ENCODE results near the gene TMEM170A.
A peak's percentile ranks its signal among the peaks of the same experiment; 100 is the strongest.
"Not testable (repeated sequence)": the region's sequence is repeated elsewhere in the genome, so short reads cannot be mapped to it uniquely, and the experiment has no call there.

Gene TMEM170A, protein sequence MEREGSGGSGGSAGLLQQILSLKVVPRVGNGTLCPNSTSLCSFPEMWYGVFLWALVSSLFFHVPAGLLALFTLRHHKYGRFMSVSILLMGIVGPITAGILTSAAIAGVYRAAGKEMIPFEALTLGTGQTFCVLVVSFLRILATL

DNA sequence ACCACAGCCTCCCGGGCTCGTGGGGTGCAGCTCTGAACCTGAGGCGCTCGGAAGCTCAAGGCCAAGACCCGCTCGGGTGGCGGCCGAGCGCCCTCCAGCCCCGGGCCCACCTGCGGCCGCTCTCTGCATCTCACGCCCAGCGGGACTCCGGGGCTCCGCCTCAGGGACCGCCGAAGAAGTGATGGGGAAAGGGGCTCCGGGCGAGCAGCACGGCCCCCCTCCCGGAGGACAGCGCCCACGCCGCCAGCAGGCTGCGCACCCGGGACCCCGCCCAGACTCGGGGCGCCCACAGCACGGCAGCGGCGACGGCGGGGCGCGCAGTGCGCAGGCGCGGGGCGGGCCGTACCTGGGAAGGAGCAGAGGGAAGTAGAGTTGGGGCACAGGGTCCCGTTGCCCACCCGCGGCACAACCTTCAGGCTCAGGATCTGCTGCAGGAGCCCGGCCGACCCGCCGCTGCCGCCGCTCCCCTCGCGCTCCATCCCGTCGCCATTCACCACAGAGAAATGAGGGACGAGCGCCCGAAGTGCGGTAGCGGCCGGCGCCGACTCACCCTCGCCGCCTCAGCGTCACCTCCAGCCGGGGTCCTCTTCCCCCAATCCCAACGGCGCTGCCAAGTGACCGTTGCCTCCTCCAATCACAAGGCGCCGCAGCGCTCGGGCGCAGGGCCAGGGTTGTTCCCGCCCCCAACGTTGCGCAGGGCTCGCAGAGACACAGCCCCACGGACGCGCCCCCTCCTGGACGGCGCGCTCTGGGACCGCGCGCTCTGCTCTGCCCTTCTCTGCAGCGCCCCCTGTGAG, at the start of gene TMEM170A:
TSS of gene TMEM170A (minus strand) at position 568 of the 797 bp plus-strand sequence. CDS start at position 479, 89 bp downstream.
- DNase-seq: peak; percentile 99

DNA sequence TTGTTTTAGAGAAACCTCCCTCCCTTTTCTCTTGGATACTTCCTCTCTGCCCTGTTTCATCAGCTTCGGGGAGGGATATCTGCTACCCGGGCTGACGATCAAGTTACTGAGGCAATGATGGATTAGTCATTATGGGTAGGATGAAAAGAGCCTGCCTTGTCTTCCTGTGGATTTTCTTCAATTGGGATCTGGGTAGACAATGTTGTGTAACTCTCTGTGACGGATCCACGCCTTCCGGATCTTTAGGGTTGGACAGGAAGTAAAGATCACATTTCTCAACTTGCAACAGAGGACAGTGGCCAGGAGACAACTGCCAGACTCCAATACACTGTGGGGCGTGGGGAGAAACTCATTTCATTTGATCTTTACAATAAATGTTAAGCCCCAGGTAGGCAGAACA, 42.1 kb upstream of the TMEM170A start:
- peak in 1 of 2 donors; percentile 56 for DNase-seq

DNA sequence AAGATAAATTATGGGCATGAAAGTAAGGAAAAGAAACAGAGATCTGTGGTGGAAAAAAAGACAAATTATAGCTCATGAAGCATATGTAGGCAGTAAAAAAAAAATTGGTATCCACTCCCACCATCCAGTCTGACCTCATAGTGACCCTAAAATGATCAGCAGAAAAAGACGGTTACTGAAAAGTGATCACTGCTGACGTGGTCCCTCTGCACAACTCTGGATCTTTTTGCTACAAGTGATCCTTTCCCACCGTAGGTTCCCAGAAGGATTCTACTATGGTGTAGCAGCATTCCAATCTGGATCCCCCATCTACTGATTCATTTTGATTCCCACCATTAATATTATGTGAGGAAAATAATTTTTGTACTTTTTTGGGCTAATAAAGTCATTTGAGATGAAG, 41.6 kb upstream of the TMEM170A start:
- no peak for DNase-seq

DNA sequence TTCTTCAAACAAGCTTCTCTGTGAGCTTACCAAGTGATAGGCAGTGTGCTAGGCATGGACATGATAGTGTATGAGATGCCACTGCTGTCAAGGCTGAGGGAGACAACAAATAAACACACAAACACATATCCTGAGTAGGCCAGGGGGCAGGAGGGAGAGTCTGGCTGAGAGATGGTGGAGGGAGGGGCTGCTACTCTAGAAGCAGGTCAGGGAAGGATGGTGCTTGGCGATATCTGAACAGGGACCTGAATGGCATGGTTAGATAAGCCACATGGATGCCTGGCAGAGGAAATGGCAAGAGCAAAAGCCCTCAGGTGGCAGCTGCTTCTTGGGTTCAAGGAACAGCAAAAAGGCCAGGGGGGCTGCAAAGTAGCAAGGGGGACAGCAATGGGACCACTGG, 39.3 kb upstream of the TMEM170A start:
- DNase-seq: no peak

DNA sequence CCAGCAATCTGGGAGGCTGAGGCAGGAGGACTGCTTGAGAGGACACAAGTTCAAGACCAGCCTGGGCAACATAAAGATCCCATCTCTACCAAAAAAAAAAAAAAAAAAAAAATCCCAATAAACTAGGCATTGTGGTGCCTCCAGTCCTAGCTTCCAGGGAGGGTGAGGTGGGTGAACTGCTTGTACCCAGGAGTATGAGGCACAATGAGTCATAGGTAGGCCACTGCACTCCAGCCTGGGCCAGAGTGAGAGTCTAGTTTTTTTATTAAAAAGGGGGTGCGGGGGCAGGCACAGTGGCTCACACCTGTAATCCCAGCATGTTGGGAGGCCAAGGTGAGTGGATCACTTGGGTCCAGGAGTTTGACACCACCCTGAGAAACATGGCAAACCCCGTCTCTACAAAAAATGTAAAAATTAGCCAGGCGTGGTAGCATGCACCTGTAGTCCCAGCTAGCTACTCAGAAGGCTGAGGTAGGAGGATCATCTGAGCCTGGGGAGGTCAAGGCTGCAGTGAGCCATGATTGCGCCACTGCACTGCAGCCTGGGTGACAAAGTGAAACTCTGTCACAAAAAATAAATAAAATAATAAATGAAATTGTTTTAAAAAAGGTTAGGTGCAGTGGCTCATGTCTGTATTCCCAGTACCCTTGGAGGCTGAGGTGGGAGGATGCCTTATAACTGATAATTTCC, 38.6 kb upstream of the TMEM170A start:
- no peak for DNase-seq

DNA sequence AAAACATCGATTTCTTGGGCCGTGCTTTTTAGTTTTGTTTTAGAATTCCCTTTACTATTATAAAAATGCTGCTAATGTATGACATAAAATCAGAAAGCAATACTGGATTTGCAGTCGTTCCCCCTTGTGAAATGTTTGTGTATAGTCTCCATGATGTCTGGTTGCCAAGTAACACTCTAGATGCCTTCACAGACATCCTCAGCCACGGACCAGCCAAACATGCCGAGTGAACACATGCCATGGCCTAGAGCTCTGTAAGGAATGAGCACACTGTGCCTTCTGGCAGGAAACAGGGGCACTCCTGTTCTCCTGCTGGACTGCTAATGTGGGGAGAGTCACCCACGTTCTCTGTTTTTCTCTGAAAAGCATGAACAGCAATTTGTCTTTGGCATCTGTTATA, 37.3 kb upstream of the TMEM170A start:
- not testable (repeated sequence) for DNase-seq

DNA sequence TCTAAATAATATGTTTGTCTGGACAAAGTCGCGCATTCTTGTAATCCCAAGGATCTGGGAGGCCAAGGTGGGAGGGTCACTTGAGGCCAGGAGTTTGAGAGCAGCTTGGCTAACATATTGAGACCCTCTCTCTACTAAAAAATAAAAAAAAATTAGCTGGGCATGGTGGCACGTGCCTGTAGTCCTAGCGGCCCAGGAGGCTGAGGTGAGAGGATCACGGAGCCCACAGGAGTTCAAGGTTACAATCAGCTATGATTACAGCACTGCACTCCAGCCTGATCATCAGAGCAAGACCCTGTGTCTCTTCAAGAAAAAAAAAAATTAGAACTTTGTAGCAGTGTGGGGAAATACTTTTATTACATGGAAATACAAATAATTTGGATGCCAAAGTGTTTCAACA, 36.9 kb upstream of the TMEM170A start:
- no peak for DNase-seq

DNA sequence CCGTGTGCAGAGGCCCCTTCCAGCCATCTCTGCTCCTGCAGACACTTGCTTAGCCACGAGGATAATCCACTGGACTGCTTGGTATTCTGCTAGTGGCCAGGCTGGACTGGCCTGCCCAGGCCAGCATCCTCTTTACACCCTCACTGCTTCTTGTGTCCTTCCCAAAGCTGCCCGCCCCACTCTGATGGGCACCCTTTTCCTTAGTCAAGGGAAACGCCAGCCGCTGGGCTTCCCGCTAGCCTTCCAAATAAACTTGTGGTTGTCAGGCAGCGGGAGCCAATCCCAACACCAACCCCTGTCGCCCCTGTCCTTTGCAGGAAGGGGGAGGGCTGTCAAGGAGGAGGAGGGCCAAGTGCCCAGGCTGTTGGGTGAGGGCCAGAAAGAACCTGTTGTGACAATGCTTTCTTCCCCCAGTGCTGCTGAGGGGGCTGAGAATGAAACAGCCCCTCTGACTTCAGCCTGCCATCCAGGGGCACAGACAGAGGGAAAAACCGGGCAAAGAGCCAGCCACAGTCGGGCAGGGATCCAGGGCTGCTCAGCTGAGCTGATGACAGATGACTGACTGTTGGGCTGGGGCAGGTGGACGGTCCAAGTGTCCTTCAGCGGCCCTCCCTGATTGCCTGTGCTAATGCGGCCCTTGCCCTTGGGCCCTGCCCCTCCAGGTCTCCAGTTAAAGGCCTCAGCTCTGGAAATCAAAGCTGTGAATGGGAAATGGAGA, 34.3 kb upstream of the TMEM170A start:
- DNase-seq: not testable (repeated sequence)

DNA sequence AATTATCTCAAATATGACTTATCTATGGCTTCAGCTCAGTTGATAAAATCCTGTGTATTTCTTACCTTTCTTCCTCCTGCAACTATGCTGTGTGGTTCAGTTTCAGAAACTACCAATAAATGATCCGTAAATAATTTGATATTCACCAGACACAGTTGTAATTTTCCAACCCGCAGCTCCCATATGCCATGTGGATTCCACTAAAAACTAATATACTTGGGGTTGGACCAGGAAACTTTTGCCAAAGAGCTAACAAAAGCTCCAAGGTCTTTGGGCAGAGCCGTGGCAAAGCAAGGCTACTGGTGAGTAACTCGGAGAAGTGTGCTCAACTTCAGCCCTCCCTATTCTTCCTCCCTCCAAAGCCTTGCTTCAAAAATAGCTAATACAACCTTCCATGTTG, 33.1 kb upstream of the TMEM170A start:
- no peak for DNase-seq

DNA sequence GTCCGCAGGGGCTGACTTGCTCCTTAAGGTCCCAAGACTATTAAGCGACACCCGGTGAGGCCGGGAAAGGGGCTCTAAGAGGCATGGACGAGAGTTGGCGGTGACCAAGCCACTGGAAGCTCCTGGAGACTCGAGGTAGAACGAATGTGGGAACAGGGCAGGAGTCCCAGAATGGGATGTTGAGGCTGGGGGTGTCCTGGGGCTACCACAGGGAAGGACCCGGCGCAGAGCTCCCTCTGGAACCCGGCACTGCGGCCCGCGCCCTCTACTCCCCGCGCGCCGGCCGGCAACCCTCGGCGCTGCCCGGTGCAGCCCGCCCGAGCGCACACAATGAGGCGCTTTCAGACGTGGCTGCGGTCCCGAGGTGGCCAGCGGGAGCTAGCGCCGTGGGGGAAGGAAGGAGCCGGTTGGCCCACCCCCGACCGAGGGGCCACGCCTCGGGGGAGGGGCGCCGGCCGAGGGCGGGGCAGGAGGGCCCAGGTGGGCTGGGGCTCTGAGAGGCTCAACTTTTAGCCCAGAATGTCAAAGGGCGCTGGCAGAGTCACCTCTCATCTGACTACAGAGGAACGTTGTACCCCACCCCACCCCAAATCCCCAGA, 30.7 kb upstream of the TMEM170A start, which contains the start of gene CHST6:
TSS of gene CHST6 (minus strand) at position 366 of the 599 bp plus-strand sequence. CDS start 15,613 bp downstream, outside the sequence.
- peak; percentile 10 to 31 for DNase-seq

DNA sequence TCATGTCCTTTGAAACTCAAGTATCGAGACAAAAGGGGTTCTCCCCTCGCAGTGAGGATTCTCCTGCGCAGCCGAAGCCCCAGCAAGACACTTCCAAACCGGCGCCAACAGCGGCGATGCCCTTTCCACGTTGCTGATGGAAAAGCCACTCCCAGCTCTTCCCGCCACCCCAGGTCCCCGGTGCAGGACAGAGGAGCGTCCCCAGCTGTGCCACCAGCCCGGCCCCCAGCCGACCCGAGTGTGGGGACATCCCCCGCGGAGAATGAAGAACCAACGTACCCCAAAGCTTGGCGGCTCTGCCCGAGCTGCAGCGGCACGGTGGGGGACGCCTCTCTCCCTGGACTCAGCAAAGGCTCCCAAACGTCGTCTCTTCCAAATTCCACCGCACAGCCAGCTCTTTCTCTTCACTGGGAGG, 30.2 kb upstream of the TMEM170A start:
- no peak for DNase-seq

DNA sequence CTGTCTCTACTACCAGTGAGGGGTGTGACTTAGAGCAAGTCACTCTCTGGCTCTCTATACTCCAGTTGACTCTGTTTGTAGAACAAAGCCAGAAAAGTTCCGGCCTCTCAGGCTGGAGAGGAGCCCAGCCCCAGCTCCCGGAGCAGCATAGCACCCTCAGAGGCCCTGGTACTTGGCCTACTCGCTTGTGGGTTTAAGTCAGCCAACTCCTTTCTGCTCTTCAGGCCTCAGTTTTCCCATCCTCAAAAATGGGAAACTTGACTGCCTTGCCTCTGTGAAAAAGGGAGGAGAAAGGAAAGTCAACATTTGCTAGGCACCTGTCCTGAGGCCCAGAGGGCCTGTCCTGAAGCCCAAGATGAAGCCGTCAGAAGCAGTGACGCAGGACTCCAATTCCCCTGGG, 29.7 kb upstream of the TMEM170A start:
- DNase-seq: no peak

DNA sequence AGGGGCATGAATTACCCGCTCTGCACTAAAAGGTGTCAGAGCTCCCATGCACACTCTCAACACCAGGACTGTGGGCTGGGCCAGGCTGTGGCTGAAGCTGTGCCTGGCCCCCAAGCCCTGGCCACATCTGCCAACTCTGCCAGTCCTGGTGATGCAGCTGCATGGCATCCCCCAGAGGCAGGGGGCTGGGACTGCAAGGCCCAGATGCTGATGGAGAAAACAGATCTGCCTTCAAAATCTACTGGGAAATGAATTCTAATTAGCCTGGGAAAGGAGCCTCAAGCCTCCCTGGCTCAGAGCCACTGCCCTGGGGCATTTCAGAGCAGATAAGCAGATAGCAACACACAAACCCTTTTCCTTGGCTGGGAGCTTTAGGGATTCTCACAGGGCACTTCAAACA, 27.4 kb upstream of the TMEM170A start:
- no peak for DNase-seq

DNA sequence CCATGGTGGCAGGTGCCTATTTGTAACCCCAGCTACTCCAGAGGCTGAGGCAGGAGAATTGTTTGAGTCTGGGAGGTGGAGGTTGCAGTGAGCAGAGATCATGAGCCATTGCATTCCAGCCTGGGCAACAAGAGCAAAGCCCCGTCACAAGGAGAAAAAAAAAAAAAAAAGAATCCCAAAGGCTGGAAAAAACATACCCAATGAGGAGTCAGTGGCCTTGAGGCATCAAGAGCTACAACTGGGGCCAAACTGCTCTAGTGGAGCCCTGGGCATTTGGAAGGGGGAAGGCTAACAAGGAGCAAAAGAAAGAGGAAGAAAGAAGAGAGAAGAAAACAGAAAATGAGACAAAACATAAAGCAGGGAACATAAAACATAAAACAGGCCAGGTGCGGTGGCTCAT, 23.8 kb upstream of the TMEM170A start:
- DNase-seq: no peak

DNA sequence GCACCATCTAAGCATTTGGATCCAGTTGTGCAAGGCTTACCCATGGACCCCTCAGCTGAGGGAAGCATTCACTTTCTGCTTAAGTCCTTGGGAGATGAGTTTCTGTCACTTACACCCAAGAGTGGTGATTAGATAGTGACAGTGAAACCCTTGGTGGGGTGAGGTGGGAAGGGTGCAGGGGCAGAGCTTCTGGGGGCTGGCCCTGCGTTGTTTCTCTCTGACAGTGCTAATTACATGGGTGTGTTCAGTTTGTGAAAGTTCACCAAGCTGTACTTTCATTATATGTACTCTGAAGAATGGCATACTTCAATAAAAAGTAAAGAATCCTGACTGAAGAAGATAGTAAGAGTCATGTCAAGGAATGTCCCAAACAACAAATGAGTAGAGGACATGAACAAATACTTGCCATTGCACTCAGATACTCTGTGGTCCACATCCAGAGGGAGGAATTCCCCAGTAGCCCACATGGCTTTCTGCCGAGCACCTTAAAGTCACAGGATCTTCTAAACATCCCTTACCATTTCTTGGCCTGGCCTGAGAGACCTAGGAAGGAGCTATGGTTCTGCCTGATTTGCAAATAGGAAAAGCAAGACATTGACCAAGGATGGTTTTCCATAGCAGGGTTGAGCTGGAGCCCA, 22.3 kb upstream of the TMEM170A start:
- no peak for DNase-seq

DNA sequence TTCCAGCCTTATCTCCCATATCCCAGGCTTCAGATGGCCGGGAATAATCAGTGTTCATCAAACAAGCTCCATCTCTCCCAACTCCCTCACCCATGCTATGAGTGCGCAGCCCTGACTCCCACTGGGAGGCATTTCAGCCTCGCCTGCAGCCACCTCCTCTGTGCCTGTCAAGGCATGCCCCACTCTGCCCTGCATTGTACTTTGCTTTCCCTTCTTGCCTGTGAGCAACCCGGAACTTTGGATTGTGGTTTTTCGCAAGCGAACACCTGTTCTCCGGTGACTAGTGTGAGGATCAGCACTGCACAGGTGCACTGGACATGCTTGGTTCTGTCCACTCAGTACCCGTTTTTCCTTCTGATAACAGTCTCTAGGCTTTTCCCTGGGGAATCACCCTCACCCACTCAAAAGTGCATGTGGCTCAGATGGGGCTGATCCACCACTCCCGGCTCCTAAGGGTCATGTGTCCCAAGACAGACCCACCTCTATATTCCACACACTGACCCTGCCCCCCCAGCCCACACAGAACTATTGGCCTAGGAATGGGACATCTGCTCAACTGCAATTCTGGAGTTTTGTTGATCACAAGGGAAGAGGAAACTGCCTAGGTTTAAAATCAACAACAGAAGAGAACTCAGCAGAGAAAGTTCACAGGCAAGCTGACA, 21.7 kb upstream of the TMEM170A start:
- no peak for DNase-seq

DNA sequence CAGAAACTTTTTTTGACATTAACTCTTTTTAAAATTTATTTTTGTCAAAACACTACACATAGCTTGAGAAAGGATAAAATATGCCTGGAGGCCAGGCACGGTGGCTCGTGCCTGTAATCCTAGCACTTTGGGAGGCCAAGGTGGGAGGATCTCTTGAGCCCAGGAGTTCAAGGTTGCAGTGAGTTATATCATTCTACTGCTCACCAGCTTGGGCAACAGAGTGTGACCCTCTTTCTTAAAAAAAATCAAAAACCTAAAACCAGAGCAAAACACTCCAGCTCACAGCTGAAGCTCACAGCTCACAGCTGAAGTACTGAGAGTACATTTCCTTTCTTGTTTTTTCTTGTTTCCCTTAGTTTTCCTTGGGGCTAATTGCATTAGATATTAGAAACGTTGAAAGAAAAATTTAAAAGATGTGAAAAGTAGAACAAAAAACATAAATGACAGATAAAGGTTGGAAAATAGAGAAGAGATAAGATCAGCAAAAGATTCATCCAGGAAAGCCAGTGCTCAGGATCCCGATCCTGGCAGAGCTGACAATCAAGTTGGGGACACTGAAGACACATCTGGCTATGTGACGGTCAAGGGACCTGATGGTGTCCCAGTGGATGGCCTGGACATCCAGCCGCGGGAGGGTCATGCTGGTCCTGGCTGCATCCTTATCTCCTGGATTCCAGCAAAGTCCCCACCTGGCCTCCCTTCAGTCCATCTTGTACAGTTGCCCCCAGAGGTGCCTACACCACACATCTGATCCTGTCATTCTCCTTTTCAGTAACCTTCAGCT, 20.9 kb upstream of the TMEM170A start:
- DNase-seq: no peak

DNA sequence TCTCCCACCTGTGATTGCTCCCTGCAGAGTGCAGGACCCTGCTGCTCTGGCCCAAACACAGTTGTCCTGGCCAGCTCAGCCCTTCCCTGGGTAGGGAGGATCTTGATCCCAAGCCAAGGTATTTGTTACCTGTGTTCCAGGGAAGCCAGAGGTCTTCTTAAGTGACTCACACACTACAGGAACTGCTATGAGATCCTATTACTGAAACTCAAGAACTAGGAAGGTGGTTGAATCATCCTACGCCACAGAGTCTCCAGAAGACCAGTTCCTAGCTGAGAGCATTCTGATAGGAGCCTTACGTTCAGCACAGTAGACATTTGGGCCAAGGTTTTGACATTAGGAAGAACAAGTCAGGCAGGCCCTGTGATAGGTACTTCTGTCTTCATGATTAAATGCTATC, 18.7 kb upstream of the TMEM170A start:
- DNase-seq: no peak

DNA sequence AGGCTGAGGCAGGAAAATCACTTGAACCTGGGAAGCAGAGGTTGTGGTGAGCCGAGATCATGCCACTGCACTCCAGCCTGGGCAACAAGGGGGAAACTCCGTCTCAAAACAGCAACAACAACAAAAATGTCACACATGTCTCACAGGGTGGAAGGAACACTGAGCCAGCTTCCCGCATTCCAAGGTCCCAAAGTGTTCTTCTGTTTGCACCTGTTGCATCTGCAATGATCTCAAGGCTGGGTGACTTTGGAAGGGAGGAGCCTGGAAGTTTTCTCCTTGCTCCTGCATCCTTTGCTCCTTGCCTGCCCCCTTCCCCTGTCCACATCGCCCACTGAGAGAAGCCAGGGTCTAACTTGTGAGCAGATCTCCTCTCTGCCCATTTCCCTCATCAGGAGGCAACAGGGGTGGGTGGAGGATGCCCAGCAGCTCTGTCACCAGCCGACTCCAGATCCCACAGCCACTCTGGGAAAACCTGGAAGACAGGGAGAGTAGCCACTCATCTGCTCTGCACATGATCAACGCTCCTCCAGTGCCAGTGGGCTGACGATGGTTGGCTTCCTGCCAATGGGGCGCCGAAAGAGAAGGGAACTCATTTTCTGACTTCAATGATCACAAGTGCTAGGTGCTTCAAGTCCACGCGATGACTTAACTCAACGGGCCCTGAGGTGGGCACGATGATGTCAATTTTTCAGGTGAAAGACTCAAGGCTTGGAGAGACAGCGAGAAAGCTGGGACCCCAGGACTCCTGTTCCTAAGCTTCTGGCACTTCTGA, 18.1 kb upstream of the TMEM170A start:
- no peak for DNase-seq

DNA sequence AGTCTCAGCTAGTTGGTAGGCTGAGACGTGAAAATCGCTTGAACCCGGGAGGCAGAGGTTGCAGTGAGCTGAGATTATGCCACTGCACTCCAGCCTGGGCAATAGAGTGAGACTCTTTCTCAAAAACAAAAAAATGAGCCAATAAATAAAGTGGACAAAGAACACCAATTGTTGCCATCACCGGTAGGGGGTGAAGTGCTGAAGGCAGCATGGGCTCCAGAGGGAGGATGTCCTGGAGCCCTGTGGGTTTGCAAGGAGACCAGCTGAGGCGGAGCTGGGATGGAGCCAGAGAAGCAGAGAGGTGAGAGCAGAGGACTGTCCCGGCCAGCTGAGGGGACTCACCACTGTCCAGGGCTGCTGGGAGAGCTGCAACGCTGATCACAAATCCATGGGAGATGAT, 17.0 kb upstream of the TMEM170A start:
- DNase-seq: no peak

Measured in CD4-positive, alpha-beta T cell treated with Interleukin-1 beta for 1 hour (primary cell).